Transverse colon (tissue), 4 donors: ENCODE results near the gene DYDC2. TPM values are rescaled to one million over a fixed set of nuclear protein-coding genes. Genes with fewer than 3 reads are reported as not detected.

Source experiments
- DNase-seq: peaks from one replicate; pipeline ENCODE4 v3.0.0-alpha.2; 2019
- H3K27ac ChIP-seq, 4 donors: fragments of 200-600 bp; sonication (generic); 2 replicates each; pipeline ENCODE4 v1.5.1; 2016 to 2018; ENCODE audit warnings: inconsistent platforms in 4 of 4
- H3K27me3 ChIP-seq: fragments of 200-600 bp; sonication (generic); 2 replicates; pipeline ENCODE4 v1.5.1; 2017; ENCODE audit warnings: inconsistent platforms
- H3K36me3 ChIP-seq, 4 donors: fragments of 200-600 bp; sonication (generic); 2 replicates each; pipeline ENCODE4 v1.5.1; 2017 to 2019; ENCODE audit warnings: inconsistent platforms in 4 of 4
- H3K4me1 ChIP-seq, 4 donors: fragments of 200-600 bp; sonication (generic); 2 replicates each; pipeline ENCODE4 v1.5.1; 2017 to 2020; ENCODE audit warnings: inconsistent platforms in 4 of 4
- H3K4me3 ChIP-seq, 4 donors: fragments of 200-600 bp; sonication (generic); 1 replicate in 1 of 4; 2 replicates in 3 of 4; pipeline versions ENCODE4 v1.5.1 to v1.6.1; 2017 to 2019; ENCODE audit warnings: inconsistent platforms in 4 of 4
- H3K9me3 ChIP-seq, 2 donors: fragments of 200-600 bp; sonication (generic); 2 replicates each; pipeline ENCODE4 v1.5.1; 2017 to 2019; ENCODE audit warnings: inconsistent platforms in 2 of 2
- CTCF ChIP-seq, 5 experiments: fragments of 200-600 bp in 3 of 5; fragments of 450-650 bp in 2 of 5; sonication (generic) in 3 of 5; IDR thresholded peaks; 1 replicate in 2 of 5; 2 replicates in 3 of 5; pipeline ENCODE4 v1.5.1; 2016 to 2017; ENCODE audit warnings: antibody characterized with exemption in 5 of 5, inconsistent platforms in 3 of 5, mild to moderate bottlenecking in 2 of 5, moderate library complexity in 1 of 5
- EP300 ChIP-seq: sonication (generic); formaldehyde crosslinking; IDR thresholded peaks from one replicate; pipeline ENCODE4 v1.6.1; 2017; ENCODE audit warnings: antibody characterized with exemption, low read depth
- POLR2A ChIP-seq: fragments of 450-650 bp; IDR thresholded peaks from one replicate; pipeline ENCODE4 v1.6.1; 2016; ENCODE audit warnings: antibody characterized with exemption, mild to moderate bottlenecking, moderate library complexity
- POLR2AphosphoS5 ChIP-seq, 3 donors: sonication (generic); formaldehyde crosslinking; IDR thresholded peaks; one replicate each; pipeline ENCODE4 v1.6.1; 2016; ENCODE audit warnings: antibody characterized with exemption in 3 of 3
- WGBS, 2 donors: methylation state at CpG; one replicate each; pipeline ENCODE4 v1.1.5; 2018; ENCODE audit warnings: low coverage in 1 of 2; 5-methylcytosine and 5-hydroxymethylcytosine counted together
- in situ Hi-C, 4 donors: fragments of 200-750 bp; cut with MboI; loops; one replicate each; pipeline versions ENCODE4 v1.15.0 to v1.15.1; 2017; ENCODE audit warnings: low sequenced_read_pairs in 3 of 4, low pct_ligation_motif_present in 1 of 4, low pct_unique_long_range_greater_than_20kb in 1 of 4
- intact Hi-C: fragments of 100-400 bp; cut with DNase I; formaldehyde crosslinking; loops from one replicate; pipeline ENCODE4 v1.15.1; 2023; ENCODE audit warnings: low total_unique reads
- total RNA-seq, 4 donors: library from RNA; depleted of rRNA; stranded (reverse); fragments of >200 nt; gene quantifications; one replicate each; pipeline ENCODE4 v1.1.0, GENCODE V29; 2016

DYDC2 gene
- total RNA-seq, 4 donors from 2014 or later: not detected

GRCh38 chr10:80359644-80360043 is 3.1 kb downstream of the DYDC2 start:
- H3K27ac ChIP-seq: no peak overlapping the region
- H3K9me3 ChIP-seq: no peaks in the 10 kb centered on the region
- in situ Hi-C loops: no loop called here
- 97% methylated on average over 22 of the region's 22 CpGs; no CpG with 5 or more reads in 1 of the 2 donors for WGBS, 2 donors
- H3K36me3 ChIP-seq: no peaks in the 10 kb centered on the region
- TF ChIP-seq EP300: no peak
- TF ChIP-seq CTCF (IDR thresholded peaks at IDR 0.05): no peak
- TF ChIP-seq POLR2A: no peak
- no peak for TF ChIP-seq POLR2AphosphoS5 (IDR thresholded peaks at IDR 0.05)
- intact Hi-C loops: no loop called here
- no peak for DNase-seq
- H3K4me1 ChIP-seq: peaks cover 5 to 14% (median 12%) of the 10 kb centered on the region in 4 donors
- no peak overlapping the region for H3K4me3 ChIP-seq
- peaks cover 35% of the 10 kb centered on the region for H3K27me3 ChIP-seq

- H3K4me1 ChIP-seq: no peaks in the 10 kb centered on the region
- H3K36me3 ChIP-seq: no peaks in the 10 kb centered on the region
- 0% methylated on average over 1 of the region's 1 CpG; no CpG with 5 or more reads in 1 of the 2 donors for WGBS, 2 donors
- in situ Hi-C loops: no loop called here
- H3K9me3 ChIP-seq: peaks cover 17 to 19% of the 10 kb centered on the region in 2 donors
- H3K27ac ChIP-seq: no peak overlapping the region
- no peak overlapping the region for H3K4me3 ChIP-seq
- DNase-seq: no peak
- no peaks in the 10 kb centered on the region for H3K27me3 ChIP-seq
- intact Hi-C loops: no loop called here
- TF ChIP-seq CTCF (IDR thresholded peaks at IDR 0.05) (no peak), POLR2AphosphoS5 (IDR thresholded peaks at IDR 0.05) (no peak), POLR2A (no peak)
Observed at GRCh38 chr10:80365510-80365909, 8.9 kb downstream of the DYDC2 start.

GRCh38 chr10:80371467-80371866 is 14.9 kb downstream of the DYDC2 start:
- DNase-seq: no peak

GRCh38 chr10:80372675-80373074 is 16.1 kb downstream of the DYDC2 start:
- Histone ChIP-seq H3K27me3 (no peaks in the 10 kb centered on the region), H3K36me3 (no peaks in the 10 kb centered on the region), H3K27ac (no peak overlapping the region), H3K9me3 (peaks cover 5 to 8% of the 10 kb centered on the region in 2 donors), H3K4me1 (no peaks in the 10 kb centered on the region), H3K4me3 (no peak overlapping the region)
- WGBS, 2 donors: 80 to 81% methylated on average over 5 of the region's 5 CpGs
- DNase-seq: no peak
- in situ Hi-C loops (no loop called here), intact Hi-C loops (no loop called here)
- TF ChIP-seq EP300: no peak
- TF ChIP-seq POLR2A: no peak
- no peak for TF ChIP-seq POLR2AphosphoS5 (IDR thresholded peaks at IDR 0.05)
- TF ChIP-seq CTCF (IDR thresholded peaks at IDR 0.05): no peak

More at GRCh38 chr10:80371467-80371866, 14.9 kb downstream of the DYDC2 start:
- H3K27ac ChIP-seq: no peak overlapping the region
- in situ Hi-C loops: no loop called here
- intact Hi-C loops: no loop called here
- H3K27me3 ChIP-seq: no peaks in the 10 kb centered on the region
- peaks cover 17 to 19% of the 10 kb centered on the region in 2 donors for H3K9me3 ChIP-seq
- TF ChIP-seq EP300 (no peak), POLR2A (no peak), POLR2AphosphoS5 (IDR thresholded peaks at IDR 0.05) (no peak), CTCF (IDR thresholded peaks at IDR 0.05) (no peak)
- H3K4me3 ChIP-seq: no peak overlapping the region
- H3K36me3 ChIP-seq: no peaks in the 10 kb centered on the region
- H3K4me1 ChIP-seq: no peaks in the 10 kb centered on the region
- WGBS, 2 donors: 68 to 83% methylated on average over 3 to 6 of the region's 6 CpGs
